Activated CD8-positive, alpha-beta memory T cell treated with anti-CD3 and anti-CD28 coated beads, Interleukin-2, amount 50 U/mL, for 24 hours (primary cell): ENCODE results near the gene WDR1.

Source experiments
- DNase-seq: peaks from one replicate; pipeline ENCODE4 v3.0.0-alpha.2; 2020; ENCODE audit errors: extremely low read depth

The WDR1 gene

DNA sequence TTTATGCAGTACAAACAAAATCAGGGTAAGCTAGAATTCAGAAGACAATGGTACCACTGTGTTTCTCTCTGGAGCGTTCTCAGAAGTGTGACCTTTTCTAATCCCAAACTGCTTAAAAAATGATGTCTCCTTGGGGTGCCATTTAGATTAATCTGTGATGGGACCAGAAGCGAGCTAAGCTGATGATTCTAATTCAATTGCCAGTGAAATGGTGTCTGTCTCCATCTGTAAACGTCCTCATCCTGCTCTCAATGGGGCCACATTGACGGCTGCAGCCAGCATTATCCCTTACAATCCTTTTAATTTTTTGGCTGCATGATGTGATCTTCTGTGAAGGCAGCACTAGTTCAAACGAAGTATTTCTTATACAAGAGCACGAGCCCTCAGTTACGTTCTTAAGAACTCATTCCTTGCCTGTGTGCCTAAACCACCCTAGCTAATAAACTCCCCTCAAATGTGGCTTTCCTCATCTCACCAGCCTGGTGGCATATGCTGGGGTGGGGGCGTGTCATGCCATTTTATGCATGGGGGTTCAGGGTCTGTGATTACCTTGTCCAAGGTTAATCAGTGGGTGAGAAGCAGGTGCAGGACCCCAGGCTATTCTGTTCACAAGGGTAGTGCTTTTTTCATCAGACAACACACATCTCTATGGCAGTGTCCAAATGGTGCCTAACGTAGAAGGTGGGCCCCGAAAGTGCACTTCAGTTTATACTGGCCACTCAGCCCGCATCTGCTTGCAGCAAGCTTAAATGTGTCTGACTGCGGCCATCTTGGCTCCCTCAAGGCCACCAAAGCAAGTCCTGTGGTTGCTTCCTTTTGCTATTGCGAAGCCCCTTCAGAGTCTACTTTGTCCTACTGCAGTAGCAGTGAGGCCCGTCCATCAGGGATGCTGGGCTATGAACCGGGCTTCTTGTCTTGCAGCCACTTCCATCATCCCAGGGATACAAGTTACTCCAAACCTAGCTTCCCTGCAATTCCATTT, 49.6 kb downstream of the WDR1 start:
- no peak for DNase-seq

DNA sequence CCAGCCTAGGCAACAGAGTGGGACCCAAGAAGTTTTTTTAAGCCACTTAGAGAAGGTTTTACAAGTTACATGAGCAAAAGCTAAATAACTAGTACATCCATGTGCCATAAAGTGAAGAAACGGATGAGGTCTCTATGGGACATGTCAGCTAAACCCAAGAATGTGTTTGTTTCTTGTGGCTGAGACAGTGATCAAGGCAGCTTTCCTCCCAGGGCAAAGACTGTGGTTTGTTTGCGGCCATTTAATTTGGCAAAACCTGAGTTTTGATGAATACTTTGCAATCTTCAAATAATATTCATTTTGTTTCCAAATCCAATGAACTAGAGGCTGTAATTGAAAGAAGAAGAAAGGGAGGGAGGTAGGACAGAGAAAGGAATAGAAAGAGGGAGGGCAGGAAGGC, 50.4 kb downstream of the WDR1 start:
- no peak for DNase-seq

DNA sequence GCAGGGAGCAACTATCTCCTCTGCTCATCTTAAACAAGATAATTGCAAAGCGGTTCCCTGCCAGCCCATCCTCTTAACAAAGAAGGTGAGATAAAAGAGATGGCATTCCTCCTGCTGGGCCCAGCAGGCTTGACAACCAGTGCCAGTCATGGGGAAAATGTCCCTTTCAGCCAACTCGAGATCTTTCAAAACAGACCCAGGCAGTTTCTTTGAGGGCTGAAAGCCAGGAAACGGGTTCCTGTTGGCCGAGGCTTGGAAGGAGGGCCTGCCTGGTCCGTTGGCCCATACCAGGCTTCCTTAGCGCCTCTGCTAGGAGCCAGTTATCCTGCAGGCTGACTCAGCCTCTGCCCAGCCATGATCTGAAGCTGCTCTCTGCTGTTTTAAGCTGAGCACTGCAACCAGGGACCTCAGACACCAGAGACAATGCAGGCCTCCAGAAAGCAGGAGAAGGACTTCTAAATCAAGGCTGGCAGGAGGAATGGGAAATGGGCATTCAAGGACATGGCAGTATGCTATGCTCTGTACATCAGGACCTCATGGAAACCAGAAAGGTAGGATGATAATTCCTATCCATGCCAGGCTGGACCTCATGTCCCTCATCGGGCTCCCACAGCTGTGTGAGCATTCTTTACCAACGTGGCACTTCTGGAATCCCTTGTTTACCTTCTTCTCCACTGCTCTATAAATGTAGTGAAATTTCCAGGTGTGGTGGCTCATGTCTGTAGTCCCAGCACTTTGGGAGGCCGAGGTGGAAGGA, 52.9 kb downstream of the WDR1 start:
- DNase-seq, result no peak

DNA sequence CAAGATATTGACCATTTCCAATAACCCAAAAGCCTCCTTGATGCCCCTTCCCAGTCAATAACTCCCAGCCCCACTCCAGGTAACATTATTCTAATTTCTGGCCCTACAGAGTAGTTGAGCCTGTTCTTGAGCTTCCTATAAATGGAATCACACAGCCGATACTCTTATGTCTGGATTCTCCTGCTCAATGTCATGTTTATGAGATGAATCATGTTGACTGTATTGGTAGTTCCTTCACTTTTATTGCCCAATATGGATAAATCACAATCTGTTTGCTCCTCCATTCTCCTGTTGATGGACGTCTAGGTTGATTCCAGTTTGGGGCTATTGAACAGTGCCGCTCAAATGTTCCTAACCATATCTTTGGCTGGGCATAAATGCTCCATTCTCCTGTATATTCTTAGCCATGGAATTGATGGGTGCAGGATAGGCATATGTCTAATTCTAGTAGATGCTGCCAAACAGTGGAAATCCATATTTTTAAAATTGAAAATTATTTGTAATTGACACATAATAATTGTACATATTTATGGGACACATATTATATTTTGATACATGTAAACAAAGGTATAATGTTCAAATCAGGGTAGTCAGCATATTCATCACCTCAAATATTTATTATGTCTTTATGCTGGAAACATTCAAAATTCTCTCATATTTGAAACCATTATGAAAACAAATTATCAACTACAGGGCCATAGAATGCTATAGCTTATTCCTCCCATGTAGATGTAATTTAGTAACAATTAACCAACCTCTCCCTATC, 54.8 kb downstream of the WDR1 start:
- no peak for DNase-seq

DNA sequence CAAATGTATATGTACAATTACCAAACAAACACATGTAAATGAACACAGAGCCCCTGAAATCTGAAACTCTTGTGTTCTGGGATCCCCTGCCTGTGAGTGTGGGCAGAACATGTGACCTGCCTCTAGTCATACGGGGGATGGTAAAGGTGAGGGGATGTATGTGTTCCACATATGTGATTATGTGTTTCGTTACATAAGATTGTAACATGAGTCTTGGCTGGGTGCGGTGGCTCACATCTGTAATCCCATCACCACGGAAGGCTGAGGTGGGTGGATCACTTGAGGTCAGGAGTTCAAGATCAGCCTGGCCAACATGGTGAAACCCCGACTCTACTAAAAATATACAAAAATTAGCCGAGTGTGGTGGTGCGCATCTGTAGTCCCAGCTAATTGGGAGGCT, 58.2 kb downstream of the WDR1 start:
- DNase-seq, result no peak

DNA sequence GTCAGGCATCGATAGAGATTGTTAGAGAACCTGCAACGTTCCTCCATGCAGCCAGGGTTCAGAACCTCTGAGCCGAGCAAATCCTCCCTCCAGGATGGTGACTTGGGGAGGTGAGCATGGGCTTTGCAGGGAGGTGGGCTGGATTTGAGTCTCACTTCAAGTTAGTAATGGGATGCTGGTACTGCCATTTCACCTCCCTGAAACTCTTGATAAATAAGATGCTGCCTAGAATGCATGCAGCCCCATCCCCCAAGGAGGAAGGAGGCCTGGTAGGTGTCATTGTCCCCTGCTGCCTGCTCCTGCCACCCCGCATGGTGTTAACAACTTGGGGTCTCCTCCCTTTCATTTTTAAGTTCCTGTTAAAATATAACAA, 59.6 kb downstream of the WDR1 start:
- DNase-seq, result no peak

DNA sequence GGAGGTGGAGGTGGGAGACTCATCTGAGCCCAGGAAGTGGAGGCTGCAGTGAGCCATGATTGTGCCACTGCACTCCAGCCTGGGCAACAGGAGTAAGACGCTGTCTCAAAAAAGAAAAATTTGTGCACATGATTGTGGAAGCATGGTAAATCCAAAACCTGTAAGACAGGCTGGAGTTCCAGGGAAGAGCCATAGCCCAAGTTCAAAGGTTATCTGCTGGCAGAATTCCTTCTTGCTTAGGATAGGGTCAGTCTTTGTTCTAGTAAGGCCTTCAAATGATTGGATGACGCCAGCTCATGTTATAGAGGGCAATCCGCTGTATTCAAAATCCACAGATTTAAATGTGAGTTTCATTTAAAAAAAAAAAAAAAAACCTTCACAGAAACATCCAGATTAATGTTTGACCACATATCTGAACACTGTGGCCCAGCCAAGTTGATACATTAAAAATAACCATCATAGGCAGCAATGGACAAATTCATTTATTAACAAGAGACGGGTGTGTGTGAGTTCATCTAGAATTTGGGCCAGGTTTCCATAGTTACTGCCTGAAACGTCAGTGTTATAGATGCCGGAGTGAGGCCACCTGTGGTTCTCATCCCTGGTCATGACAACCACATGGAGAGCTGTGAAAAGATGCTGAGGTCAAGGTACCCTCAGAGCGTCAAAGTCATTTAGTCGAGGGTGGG, 60.1 kb downstream of the WDR1 start:
- DNase-seq, result no peak

DNA sequence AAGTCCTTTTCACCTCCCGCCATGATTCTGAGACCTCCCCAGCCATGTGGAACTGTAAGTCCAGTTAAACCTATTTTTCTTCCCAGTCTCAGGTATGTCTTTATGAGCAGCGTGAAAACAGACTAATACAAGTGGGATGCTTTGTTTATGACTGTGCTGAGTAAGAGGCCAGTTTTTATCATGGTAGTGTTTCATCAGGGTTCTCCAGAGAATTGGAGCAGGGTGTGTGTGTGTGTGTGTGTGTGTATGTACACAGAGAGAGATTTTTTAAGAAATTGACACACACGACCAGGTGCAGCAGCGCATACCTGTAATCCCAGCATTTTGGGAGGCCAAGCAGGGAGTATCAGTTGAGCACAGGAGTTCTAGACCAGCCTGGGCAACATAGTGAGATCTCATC, 60.7 kb downstream of the WDR1 start:
- DNase-seq, result no peak

DNA sequence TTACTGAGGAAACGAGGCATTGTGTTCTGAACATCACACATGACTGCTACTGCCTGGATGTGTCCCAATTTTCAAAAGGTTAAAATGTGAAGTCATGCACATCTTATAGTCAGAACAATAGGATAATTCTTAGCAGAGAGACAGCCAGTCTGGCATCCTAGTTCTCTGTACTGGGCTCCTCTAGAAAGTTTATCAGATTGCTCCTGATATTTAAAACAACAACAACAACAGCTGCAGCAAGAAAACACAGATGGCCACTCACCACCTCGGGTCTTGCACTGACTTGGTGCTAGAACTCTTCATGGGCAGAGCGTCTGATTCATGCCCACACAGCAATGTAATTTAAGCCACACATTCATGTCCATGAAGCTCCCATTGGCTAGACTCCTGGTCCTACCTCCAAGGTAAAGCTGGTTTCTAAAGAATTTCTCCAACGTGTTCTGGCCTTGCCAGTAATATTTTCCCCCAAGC, 62.0 kb downstream of the WDR1 start:
- no peak for DNase-seq

DNA sequence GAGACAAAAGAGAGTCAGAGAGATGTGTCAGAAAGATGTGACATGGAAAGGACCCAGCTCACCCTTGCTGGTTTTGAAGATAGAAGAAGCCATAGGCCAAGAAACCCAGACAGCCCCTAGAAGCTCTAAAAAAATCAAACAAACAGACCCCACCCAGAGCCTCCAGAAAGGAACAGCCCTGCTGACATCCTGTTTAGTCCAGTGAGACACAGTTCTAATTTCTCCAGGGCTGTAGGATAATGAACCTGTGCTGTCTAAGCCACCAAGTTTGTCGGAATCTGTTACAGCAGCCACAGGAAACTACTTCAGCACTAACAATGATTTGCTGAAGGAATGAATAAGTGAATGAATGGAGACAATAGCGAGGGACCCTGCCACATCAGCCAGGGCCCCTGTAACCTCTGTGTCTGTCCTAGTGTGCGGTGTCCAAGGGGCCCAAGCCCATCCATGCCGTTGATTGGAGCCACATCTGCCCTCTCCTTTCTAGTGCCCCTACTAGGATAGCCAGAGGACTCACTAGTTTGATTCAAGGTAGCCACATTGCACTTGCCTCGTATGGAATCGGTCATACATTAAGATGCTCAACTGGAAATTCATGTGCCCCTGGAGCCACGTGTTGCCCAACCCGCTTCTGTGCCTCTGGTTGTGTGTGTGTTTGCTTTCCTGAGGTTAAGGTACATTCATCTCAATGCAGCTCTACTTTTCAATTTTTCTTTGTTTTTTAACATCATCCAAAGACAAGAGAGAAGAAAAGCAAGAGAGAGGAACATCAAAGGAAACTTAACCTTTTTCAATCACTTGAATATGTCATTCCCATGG, 62.8 kb downstream of the WDR1 start:
- no peak for DNase-seq

DNA sequence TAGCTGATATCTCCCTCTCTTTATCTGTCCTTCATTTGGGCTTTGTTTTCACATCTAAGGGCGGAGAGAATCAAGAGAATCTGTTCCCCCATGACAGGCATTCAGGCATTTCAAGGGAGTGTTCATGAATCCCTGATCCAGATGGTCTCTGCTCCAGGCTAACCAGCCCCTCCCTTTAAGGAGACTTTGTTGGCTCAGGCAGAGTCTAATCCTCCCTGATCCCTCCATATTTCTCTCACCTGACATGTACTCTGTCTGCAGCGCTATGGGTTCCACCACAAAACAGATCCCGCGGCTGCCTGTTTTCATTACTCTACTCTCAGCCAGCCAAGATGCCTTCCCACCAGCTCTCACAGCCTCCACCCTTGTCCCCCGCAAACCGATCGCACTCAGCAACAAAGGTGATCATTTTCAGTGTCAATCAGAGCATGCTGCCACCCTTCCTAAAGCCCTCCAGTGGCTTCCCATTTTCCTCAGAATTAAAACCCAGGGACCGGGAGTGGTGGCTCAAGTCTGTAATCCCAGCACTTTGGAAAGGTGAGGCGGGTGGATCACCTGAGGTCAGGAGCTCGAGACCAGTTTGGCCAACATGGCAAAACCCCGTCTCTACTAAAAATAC, 65.0 kb downstream of the WDR1 start:
- no peak for DNase-seq

DNA sequence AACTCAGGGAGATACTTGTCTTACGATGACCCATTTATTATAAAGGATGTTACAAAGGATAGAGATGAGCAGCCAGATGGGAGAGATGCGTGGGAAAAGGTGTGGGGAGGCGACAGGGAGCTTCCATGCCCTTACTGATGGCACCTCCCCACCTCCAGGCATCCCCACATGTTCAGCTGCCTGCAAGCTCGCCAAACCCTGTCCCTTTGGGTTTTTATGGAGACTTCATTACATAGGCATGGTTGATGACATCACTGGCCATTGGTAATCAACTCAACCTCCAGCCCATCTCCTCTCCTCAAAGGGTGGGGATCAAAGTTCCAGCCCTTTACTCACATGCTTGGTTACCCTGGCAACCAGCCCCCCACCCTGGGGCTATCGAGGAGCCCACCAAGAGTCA, 65.9 kb downstream of the WDR1 start:
- no peak for DNase-seq

DNA sequence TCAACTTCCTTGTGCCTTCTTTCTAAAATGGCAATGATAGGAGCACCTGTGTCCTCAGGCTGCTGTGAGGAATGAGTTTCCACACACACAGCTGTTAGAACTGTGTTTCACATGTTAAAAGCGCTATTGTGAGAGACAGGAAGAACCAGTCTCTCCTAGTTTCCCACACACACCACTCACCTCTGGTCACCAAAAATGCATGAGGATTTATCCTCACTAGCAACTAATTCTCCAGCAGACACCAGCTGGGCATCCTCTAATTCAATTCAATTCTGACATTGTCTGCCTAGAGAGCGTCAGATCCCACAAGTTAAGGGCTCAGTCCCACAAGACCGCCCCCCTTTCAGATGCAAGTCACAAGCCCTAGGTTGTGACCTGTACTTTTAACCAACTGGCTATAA, 66.3 kb downstream of the WDR1 start:
- DNase-seq, result no peak

DNA sequence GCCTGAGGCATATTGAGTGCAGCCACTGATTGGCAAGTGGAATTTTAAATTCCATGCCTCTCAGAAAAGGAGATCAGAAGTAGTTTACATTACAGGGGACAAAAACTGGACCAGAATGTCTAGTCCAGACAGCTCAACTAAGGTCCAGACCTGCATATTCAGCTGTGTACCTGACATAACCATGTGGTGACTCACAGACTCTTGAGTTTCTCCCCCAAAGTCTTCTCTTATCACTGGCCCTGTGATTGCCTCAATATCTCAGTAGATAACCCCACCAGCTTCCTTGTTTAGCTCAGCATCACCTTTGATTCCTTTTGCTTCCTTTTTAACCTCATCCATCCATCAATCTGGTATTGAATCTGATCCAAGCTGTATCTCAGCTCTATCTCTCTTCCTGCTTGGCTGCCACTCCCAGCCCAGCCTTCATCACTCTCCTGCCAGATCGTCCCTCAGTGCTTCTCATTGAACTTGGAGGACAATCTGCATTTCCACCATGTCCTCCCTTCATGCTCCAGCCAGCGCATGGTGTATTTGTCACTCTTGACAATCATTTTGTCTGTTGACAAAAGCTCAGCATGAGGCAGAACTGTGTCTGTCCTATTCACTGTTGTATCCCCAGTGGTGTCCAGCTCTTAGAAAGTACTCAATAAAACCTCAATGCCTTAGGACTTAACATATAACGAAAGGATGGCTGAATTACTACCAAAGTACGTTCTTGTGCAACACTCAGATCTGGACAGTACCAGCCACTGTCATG, 67.5 kb downstream of the WDR1 start:
- DNase-seq, result no peak

DNA sequence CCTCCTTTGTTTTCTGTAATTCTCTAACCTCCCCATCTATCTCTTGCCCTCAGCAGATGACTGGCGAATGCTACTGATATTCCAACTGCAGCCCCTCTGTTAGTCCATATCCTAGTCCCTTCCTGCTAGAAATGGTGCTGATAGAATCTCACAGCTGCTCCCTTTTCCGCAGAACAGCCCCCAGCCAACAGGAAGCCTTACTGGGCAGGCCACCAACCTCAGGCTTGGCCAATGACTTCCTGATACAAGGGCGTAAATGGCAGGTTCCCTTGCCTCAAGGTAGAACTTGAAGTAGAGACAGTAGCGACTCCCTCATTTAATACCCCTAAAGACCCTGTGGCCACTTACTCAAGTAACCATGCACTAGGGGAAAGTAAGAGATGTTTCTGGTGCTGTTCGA, 68.6 kb downstream of the WDR1 start:
- DNase-seq, result no peak

DNA sequence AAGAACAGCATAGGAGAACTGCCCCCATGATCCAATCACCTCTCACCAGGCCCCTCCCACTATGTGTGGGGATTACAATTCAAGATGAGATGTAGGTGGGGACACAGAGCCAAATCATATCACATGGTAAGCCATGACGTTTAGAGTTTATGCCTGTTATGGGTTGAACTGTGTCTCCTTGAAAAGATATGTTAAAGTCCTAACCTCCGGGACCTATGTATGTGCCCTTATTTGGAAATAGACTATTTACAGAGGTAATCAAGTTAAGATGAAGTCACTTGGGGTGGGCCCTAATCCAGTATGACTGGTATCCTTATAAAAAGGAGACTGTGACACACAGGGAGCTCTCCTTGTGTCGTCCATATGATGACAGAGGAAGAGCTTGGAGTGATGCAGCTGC, 70.1 kb downstream of the WDR1 start:
- no peak for DNase-seq

DNA sequence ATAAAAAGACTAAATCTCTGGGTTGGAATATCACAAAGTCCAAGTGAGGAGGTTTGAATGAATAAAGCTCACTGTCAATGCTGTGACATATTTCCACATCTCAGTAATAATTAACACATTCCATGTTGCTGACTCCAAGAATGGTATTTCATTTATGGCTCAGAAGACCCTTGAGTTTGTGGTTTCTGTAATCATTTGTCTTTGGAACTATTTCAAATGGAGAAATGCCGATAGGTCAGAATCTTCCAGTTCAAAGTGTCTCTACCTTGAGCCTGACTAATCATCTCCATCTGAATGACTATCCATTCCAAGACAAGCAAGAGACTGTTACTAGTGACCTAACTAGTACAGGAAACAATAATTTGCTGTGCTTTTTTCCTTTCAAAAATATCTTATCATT, 71.1 kb downstream of the WDR1 start:
- no peak for DNase-seq

DNA sequence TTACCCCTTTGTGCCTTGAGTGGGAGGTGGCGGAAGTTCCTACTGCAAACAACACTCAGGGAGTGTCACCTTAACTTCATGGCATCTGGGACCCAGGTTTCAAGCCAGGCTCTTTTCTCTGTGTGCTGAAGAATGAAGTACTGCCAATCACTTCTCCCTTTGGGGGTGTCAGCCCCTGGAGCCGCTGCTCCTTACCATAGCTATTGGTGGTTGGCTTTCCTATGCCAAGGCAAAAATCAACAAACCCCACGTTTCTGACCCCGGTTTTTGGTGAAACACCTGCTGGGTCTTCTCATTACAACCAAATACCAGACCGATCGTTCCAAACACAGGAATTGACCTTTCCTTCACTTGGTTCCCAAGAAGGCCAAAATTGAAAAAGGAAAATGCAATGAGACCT, 75.6 kb downstream of the WDR1 start:
- no peak for DNase-seq

DNA sequence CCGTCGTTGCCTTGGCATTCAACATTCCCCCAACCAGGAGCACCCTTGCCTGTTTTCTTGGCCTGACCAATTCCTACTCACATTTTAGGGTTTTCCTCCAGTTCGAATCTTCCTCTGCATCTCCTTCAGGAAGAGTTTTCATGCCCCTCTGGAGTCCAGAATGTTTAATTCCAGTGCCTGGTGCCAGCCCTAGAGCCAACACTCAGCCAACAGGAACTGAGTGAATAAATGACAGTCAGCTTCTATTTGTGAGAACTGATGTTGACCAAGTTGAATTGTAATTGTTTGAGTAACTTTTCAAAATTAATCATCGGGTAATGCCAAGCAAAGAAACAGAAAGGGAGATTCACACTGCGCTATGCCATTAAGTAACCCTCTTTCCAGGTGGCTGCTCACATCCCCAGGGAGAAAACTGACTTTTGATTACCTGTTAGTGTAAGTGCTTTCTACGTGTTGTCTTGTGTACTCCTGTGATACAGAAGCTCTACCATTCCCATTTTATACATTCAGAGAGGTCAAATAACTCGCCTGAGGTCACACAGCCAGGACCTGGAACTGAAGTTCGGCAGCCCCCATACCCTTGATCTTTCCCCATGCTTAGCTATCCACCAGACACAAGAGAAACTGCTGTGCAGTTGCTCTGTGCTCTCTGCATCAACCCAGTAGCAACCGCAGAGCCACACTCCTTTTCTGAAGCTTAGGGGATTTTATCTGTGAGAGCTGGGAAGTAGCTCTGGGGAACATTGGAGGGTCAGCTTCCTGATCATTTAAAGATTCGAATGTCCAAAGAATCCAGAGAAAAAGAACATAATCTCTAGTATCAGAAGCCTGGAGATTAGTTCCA, 76.3 kb downstream of the WDR1 start:
- DNase-seq, result no peak
